NB4 (cell line): ENCODE measurements around the gene EDNRA.

Source experiments
- DNase-seq: peaks from one replicate; pipeline ENCODE4 v3.0.0; 2010; ENCODE audit warnings: low read depth
- H3K4me3 ChIP-seq: one replicate; pipeline ENCODE4 v1.5.1; 2011; ENCODE audit warnings: mild to moderate bottlenecking, low read depth, low read length, moderate library complexity
- MAX ChIP-seq: IDR thresholded peaks from 2 replicates; pipeline ENCODE4 v1.6.1; 2011; ENCODE audit warnings: low read depth, low read length
- MYC ChIP-seq: IDR thresholded peaks from 2 replicates; pipeline ENCODE4 v1.6.1; 2011; ENCODE audit warnings: low read depth, low read length
- POLR2A ChIP-seq: IDR thresholded peaks from 2 replicates; pipeline ENCODE4 v1.6.1; 2011; ENCODE audit warnings: mild to moderate bottlenecking; ENCODE audit not compliant: insufficient read length; ENCODE audit errors: extremely low read depth
- TF ChIP-seq, protein P1 (sequence below): IDR thresholded peaks from one replicate; pipeline ENCODE4 v1.5.1; 2012; ENCODE audit warnings: low read depth, low read length

Gene EDNRA

GRCh38 chr4:147578051-147578476, 97.2 kb downstream of the EDNRA start:
- H3K4me3 ChIP-seq = no peak overlapping the region
- DNase-seq = no peak
- TF ChIP-seq, protein P1, sequence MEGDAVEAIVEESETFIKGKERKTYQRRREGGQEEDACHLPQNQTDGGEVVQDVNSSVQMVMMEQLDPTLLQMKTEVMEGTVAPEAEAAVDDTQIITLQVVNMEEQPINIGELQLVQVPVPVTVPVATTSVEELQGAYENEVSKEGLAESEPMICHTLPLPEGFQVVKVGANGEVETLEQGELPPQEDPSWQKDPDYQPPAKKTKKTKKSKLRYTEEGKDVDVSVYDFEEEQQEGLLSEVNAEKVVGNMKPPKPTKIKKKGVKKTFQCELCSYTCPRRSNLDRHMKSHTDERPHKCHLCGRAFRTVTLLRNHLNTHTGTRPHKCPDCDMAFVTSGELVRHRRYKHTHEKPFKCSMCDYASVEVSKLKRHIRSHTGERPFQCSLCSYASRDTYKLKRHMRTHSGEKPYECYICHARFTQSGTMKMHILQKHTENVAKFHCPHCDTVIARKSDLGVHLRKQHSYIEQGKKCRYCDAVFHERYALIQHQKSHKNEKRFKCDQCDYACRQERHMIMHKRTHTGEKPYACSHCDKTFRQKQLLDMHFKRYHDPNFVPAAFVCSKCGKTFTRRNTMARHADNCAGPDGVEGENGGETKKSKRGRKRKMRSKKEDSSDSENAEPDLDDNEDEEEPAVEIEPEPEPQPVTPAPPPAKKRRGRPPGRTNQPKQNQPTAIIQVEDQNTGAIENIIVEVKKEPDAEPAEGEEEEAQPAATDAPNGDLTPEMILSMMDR = no peak
- TF ChIP-seq POLR2A = no peak
- no peak for TF ChIP-seq MYC
- TF ChIP-seq MAX = no peak

DNA sequence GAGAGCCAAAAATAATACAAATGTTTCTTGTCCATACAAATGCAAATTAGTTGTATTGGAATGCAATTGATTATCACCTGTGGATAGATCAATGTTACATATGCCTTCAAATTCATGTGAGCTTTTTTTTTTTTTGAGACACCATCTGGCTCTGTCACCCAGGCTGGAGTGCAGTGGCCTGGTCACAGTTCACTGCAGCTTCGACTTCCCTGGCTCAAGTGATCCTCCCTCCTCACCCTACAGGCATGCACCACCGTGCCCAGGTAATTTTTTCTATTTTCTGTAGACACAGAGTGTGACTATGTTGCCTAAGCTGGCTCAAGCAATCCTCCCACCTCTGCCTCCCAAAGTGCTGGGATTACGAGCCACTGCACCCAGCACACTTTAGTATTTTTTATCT, 97.7 kb downstream of the EDNRA start:
- no peak for DNase-seq
- no peak overlapping the region for H3K4me3 ChIP-seq
- TF ChIP-seq, protein P1 = no peak
- TF ChIP-seq MYC (no peak), MAX (no peak), POLR2A (no peak)

DNA sequence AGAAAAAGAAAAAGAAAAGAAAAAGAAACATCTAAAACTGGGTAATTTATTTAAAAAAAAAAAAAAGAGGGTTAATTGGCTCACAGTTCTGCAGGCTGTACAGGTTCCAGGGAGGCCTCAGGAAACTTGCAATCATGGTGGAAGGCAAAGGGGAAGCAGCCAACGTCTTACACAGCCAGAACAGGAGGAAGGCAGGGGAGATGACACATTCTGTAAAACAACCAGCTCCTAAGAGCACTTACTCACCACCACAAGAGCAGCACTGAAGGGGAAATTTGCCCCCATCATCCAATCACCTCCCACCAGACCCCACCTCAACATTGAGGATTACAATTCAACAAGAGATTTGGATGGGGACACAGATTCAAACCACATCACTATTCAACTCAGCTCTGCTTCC, 99.5 kb downstream of the EDNRA start:
- TF ChIP-seq MYC (no peak), MAX (no peak), POLR2A (no peak)
- TF ChIP-seq, protein P1 = no peak
- H3K4me3 ChIP-seq = no peak overlapping the region
- peak; percentile 3 for DNase-seq

- H3K4me3 ChIP-seq = no peak overlapping the region
- TF ChIP-seq, protein P1 = no peak
- TF ChIP-seq POLR2A = no peak
- TF ChIP-seq MAX = no peak
- no peak for TF ChIP-seq MYC
- no peak for DNase-seq
Measured at GRCh38 chr4:147581606-147582350, 100.9 kb downstream of the EDNRA start.

- TF ChIP-seq MAX (no peak), POLR2A (no peak), MYC (no peak)
- TF ChIP-seq, protein P1 = no peak
- DNase-seq = no peak
- H3K4me3 ChIP-seq = no peak overlapping the region
Measured at GRCh38 chr4:147582386-147583060, 101.6 kb downstream of the EDNRA start.
